Left lobe of liver (tissue), 2 donors: Measurements from ENCODE around the gene PPIP5K1. TPM values are rescaled to one million over a fixed set of nuclear protein-coding genes. Genes with fewer than 3 reads are reported as not detected.
"Not testable (repeated sequence)": the region's sequence is repeated elsewhere in the genome, so short reads cannot be mapped to it uniquely, and the experiment has no call there.

Experiments
- ATAC-seq: fragments of 200-7000 bp; cut with Tn5 transposase; one replicate; pipeline ENCODE4 v1.9.1; 2020; ENCODE audit warnings: mild to moderate bottlenecking, moderate library complexity
- DNase-seq: peaks from one replicate; pipeline ENCODE4 v3.0.0-alpha.2; 2020; ENCODE audit warnings: low spot score
- total RNA-seq: library from RNA; stranded (reverse); gene quantifications from one replicate; pipeline ENCODE4 v1.2.1, GENCODE V29; 2021
- donor health status: DM: no; HTN: no; CAD: no; lungs with moderate emphysema.
- donor health status: DM: no; HTN: yes; CAD: no.

The PPIP5K1 gene
- total RNA-seq, 1 donor from 2014 or later, result 20.6 TPM

DNA sequence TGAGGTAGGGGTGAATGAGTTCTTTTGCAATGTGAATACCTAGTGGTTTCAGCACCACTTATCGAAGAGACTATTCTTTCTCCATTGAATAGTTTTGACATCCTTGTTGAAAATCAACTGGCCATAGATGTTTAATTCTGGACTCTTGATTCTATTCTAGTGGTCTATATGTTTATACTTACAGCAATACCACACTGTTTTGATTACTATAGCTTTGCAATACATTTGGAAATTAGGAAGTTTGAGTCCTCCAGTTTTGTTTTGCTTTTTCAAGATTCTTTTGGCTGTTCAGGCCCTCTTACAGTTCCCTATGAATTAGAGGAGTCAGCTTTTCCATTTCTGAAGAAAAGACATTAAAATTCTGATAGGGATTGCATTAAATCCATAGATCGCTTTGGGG is 42.5 kb downstream of the PPIP5K1 start:
- DNase-seq (no peak), ATAC-seq (no peak)

GRCh38 chr15:43545426-43545825 is 44.6 kb downstream of the PPIP5K1 start:
- ATAC-seq (no peak), DNase-seq (no peak)

- DNase-seq (no peak), ATAC-seq (no peak)
Measured at GRCh38 chr15:43544266-43544665, 45.7 kb downstream of the PPIP5K1 start.

DNA sequence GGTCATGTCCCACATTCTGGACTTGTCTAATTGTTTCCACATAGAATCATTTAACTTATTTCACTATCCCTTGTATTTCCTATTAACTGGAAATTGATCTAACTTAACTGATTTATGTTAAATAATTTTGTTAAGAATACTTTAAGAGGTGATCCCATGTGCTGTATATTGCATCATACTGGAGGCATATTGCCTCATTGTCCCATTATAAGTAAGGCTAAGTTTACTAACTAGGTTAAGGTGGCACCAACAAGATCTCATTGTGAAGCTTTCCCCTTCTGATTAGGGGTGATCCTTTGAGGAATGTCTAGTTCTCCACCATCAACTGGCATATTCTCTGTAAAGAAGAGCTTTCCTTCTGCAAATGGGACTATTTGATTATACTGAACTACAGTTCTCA is 48.2 kb downstream of the PPIP5K1 start:
- ATAC-seq (no peak), DNase-seq (no peak)

GRCh38 chr15:43538091-43538490 is 51.9 kb downstream of the PPIP5K1 start:
- DNase-seq, result no peak
- ATAC-seq, result no peak

DNA sequence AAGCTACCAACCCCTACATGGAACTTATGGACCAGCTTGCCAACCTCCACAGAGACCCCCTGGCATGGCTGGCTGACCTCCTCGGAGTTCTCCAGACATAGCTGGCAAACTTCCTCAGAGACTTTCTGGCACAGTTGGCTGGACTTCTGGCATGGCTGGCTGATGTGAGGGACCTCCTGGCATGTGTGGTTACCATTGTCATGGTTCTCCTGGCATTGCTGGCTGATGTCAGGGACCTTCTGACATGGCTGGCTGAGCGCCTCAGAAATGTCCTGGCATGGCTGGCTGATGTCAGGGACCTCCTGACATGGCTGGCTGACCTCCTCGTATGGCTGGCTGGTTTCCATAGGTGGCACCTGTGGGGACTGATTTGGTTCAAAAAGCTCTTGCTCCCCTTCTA is 55.1 kb downstream of the PPIP5K1 start:
- DNase-seq (no peak), ATAC-seq (no peak)

DNA sequence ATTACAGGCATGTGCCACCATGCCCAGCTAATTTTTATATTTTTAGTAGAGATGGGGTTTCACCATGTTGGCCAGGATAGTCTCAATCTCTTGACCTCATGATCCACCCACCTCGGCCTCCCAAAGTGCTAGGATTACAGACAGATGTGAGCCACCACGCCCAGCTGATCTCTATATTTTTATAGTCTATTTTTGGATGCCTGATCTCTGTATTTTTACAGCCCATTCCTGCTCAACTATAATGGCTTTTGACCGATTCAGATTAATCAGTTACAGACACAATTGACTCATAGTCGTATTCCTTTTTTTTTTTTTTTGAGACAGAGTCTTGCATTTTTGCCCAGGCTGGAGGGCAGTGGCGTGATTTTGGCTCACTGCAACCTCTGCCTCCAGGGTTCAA is 57.2 kb downstream of the PPIP5K1 start:
- not testable (repeated sequence) for DNase-seq, ATAC-seq

GRCh38 chr15:43531018-43531670 is 58.9 kb downstream of the PPIP5K1 start:
- ATAC-seq, result no peak
- no peak for DNase-seq

DNA sequence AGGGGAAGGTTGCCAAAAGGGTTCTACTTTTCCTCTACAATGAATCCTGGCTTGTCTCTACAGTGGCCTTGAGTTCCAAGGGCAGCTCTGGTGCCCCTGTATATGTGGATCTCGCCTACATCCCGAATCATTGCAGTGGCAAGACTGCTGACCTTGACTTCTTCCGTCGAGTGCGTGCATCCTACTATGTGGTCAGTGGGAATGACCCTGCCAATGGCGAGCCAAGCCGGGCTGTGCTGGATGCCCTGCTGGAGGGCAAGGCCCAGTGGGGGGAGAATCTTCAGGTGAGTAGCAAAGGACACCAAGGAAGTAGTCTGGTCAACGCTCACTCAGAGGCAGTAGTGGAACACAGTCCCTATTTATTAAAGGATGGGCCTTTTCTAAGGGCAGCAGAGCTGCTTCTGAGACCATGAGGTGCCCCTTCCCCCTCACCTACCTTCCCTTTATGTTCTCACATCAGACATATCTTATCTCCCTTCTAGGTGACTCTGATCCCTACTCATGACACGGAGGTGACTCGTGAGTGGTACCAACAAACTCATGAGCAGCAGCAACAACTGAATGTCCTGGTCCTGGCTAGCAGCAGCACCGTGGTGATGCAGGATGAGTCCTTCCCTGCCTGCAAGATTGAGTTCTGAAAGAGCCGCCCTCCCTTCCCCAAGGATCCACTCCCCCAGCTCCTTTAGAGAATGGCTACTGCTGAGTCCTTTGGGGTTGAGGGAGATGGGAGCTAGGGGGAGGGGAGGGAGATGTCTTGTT is 60.2 kb downstream of the PPIP5K1 start:
- no peak for ATAC-seq
- peak; percentile 33 for DNase-seq

DNA sequence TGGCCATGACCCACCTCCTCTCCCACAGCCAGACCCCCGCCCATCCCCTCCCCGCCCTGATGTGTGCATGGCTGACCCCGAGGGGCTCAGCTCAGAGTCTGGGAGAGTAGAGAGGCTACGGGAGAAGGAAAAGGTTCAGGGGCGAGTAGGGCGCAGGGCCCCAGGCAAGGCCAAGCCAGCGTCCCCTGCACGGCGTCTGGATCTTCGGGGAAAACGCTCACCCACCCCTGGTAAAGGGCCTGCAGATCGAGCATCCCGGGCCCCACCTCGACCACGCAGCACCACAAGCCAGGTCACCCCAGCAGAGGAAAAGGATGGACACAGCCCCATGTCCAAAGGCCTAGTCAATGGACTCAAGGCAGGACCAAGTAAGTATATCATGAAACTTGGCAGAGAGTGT is 60.9 kb downstream of the PPIP5K1 start:
- no peak for DNase-seq
- ATAC-seq, result no peak

GRCh38 chr15:43528542-43529007 is 61.4 kb downstream of the PPIP5K1 start:
- DNase-seq (peak; percentile 31), ATAC-seq (no peak)

DNA sequence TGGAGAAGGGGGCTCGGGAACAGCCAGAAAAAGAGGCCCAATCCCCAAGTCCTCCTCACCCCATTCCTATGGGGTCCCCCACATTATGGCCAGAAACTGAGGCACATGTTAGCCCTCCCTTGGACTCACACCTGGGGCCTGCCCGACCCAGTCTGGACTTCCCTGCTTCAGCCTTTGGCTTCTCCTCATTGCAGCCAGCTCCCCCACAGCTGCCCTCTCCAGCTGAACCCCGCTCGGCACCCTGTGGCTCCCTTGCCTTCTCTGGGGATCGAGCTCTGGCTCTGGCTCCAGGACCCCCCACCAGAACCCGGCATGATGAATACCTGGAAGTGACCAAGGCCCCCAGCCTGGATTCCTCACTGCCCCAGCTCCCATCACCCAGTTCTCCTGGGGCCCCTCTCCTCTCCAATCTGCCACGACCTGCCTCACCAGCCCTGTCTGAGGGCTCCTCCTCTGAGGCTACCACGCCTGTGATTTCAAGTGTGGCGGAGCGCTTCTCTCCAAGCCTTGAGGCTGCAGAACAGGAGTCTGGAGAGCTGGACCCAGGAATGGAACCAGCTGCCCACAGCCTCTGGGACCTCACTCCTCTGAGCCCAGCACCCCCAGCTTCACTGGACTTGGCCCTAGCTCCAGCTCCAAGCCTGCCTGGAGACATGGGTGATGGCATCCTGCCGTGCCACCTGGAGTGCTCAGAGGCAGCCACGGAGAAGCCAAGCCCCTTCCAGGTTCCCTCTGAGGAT is 62.0 kb downstream of the PPIP5K1 start:
- DNase-seq, result peak; percentile 33

GRCh38 chr15:43527016-43527801 is 62.8 kb downstream of the PPIP5K1 start:
- DNase-seq, result peak; percentile 16

More for the DNA sequence above, 62.0 kb downstream of the PPIP5K1 start:
- ATAC-seq, result no peak

DNA sequence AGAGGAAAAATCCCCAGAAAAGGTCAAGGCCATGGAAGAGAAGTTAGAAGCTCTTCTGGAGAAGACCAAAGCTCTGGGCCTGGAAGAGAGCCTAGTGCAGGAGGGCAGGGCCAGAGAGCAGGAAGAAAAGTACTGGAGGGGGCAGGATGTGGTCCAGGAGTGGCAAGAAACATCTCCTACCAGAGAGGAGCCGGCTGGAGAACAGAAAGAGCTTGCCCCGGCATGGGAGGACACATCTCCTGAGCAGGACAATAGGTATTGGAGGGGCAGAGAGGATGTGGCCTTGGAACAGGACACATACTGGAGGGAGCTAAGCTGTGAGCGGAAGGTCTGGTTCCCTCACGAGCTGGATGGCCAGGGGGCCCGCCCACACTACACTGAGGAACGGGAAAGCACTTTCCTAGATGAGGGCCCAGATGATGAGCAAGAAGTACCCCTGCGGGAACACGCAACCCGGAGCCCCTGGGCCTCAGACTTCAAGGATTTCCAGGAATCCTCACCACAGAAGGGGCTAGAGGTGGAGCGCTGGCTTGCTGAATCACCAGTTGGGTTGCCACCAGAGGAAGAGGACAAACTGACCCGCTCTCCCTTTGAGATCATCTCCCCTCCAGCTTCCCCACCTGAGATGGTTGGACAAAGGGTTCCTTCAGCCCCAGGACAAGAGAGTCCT is 63.6 kb downstream of the PPIP5K1 start:
- DNase-seq, result peak; percentile 22
- no peak for ATAC-seq

More at GRCh38 chr15:43527016-43527801, 62.8 kb downstream of the PPIP5K1 start:
- ATAC-seq, result no peak

DNA sequence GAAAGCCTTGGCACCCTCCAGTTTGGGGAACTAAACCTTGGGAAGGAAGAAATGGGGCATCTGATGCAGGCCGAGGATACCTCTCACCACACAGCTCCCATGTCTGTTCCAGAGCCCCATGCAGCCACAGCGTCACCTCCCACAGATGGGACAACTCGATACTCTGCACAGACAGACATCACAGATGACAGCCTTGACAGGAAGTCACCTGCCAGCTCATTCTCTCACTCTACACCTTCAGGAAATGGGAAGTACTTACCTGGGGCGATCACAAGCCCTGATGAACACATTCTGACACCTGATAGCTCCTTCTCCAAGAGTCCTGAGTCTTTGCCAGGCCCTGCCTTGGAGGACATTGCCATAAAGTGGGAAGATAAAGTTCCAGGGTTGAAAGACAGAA is 64.9 kb downstream of the PPIP5K1 start:
- DNase-seq (peak; percentile 11), ATAC-seq (no peak)

GRCh38 chr15:43524254-43524845 is 65.7 kb downstream of the PPIP5K1 start:
- peak; percentile 33 for DNase-seq
- no peak for ATAC-seq

GRCh38 chr15:43523646-43524045 is 66.4 kb downstream of the PPIP5K1 start:
- ATAC-seq (no peak), DNase-seq (no peak)

DNA sequence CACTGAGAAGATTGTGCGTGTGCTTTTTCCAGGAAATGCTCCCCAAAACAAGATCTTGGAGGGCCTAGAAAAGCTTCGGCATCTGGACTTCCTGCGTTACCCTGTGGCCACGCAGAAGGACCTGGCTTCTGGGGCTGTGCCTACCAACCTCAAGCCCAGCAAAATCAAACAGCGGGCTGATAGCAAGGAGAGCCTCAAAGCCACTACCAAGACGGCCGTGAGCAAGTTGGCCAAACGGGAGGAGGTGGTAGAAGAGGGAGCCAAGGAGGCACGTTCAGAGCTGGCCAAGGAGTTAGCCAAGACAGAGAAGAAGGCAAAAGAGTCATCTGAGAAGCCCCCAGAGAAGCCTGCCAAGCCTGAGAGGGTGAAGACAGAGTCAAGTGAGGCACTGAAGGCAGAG is 67.8 kb downstream of the PPIP5K1 start:
- no peak for ATAC-seq
- DNase-seq, result peak; percentile 31

DNA sequence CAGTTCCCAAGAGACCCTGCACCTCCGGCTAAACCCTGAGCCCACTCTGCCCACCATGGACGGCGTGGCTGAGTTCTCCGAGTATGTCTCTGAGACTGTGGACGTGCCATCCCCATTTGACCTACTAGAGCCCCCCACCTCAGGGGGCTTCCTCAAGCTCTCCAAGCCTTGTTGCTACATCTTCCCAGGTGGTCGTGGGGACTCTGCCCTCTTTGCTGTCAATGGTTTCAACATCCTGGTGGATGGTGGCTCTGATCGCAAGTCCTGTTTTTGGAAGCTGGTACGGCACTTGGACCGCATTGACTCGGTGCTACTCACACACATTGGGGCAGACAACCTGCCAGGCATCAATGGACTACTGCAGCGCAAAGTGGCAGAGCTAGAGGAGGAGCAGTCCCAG is 68.6 kb downstream of the PPIP5K1 start:
- ATAC-seq, result no peak
- DNase-seq, result peak; percentile 28

DNA sequence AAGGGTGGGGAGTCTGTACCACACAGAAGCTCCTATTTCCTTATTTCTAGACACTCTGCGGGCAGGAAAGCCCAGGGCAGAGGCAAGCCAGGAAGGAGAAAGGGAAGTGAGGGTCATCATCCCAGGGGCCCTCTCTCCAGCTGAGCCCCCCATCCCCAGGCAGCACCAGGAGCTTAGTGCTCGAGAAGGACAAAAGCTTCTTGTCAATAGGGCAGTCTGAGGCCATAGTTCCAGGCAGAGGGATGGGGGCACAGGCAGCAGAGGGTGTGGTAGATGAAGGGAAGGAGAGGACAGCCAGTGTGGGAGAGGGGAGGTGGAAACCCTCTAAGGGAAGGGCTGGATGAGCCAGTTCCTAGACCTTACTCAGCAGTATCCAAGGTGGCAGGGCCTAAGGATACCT is 69.9 kb downstream of the PPIP5K1 start:
- DNase-seq (peak; percentile 31), ATAC-seq (no peak)
